Subcutaneous abdominal adipose tissue (tissue), 5 donors: ENCODE measurements around the gene CDC5L.

Experiments
- H3K27ac ChIP-seq: one replicate; pipeline ENCODE4 v1.7.0; 2013; ENCODE audit warnings: low read depth, mild to moderate bottlenecking, inconsistent platforms, low read length, moderate library complexity
- H3K27me3 ChIP-seq, 5 donors: one replicate each; pipeline ENCODE4 v1.7.0; 2013; ENCODE audit warnings: low read length in 5 of 5, inconsistent platforms in 1 of 5; ENCODE audit not compliant: control insufficient read depth in 5 of 5, insufficient read depth in 4 of 5
- H3K36me3 ChIP-seq, 5 donors: one replicate each; pipeline ENCODE4 v1.7.0; 2013; ENCODE audit warnings: low read length in 5 of 5; ENCODE audit not compliant: control insufficient read depth in 5 of 5, insufficient read depth in 5 of 5
- H3K4me1 ChIP-seq, 5 donors: one replicate each; pipeline ENCODE4 v1.7.0; 2013; ENCODE audit warnings: low read length in 5 of 5, mild to moderate bottlenecking in 3 of 5, moderate library complexity in 1 of 5; ENCODE audit not compliant: control insufficient read depth in 5 of 5, insufficient read depth in 5 of 5
- H3K4me3 ChIP-seq, 5 donors: one replicate each; pipeline ENCODE4 v1.7.0; 2013; ENCODE audit warnings: low read length in 5 of 5, low read depth in 1 of 5
- H3K9ac ChIP-seq, 5 donors: one replicate each; pipeline ENCODE4 v1.7.0; 2013; ENCODE audit warnings: low read length in 5 of 5, mild to moderate bottlenecking in 4 of 5, moderate library complexity in 3 of 5
- H3K9me3 ChIP-seq, 5 donors: one replicate each; pipeline ENCODE4 v1.7.0; 2013; ENCODE audit warnings: low read length in 5 of 5; ENCODE audit not compliant: control insufficient read depth in 5 of 5
- donor health status: healthy.
- donor health status: healthy.
- donor health status: healthy.
- donor health status: healthy.
- donor health status: healthy.

The CDC5L gene

DNA sequence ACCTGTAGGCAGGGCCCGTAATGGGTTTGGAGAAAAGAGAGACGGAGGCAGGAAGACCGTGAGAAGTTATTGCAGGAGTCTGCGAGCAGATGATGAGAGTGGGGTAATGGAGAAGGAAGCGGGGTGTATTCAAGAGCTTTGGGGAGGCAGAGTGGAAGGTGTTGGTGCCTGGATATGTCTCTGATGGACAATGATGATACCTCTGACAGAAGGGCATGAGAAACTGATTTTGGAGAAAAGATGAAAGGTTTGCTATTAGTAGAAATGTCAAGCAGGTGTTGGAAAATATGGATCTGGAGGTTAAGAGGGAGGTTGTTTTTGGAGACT lies 69.4 kb downstream of the CDC5L start:
- H3K9me3 ChIP-seq = no peaks in the 10 kb centered on the region
- H3K27me3 ChIP-seq = peaks cover 0 to 4% (median 0%) of the 10 kb centered on the region in 5 donors
- H3K36me3 ChIP-seq = peaks cover 0 to 7% (median 4%) of the 10 kb centered on the region in 5 donors
- peaks cover 0 to 15% (median 5%) of the 10 kb centered on the region in 5 donors for H3K4me1 ChIP-seq
- H3K9ac ChIP-seq = no peak overlapping the region
- H3K4me3 ChIP-seq = no peak overlapping the region
- H3K27ac ChIP-seq = no peak overlapping the region

DNA sequence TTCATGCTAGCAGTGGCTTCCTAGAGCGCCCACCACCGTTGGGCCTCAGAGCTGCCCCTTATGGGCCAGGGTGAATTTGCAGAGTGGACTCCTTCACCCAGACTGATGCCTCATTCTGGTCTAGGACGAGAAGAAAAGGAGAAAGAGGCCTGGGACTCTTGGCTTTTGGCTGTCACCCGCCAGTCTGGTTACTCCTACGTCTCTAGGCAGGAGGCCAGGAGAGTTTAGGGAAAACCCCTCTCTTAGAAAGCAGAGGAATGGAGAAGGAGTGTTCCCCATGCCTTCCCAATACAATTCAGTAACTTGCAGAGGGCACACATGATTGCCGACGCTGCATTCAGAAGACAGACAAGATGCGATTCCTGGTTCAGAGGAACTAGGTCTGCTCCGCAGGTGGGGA lies 70.1 kb downstream of the CDC5L start:
- Histone ChIP-seq H3K9me3 (no peaks in the 10 kb centered on the region), H3K4me3 (no peak overlapping the region), H3K27me3 (peaks cover 0 to 4% (median 0%) of the 10 kb centered on the region in 5 donors), H3K9ac (no peak overlapping the region), H3K27ac (no peak overlapping the region), H3K4me1 (peaks cover 0 to 8% (median 4%) of the 10 kb centered on the region in 5 donors), H3K36me3 (peaks cover 0 to 4% (median 3%) of the 10 kb centered on the region in 5 donors)

DNA sequence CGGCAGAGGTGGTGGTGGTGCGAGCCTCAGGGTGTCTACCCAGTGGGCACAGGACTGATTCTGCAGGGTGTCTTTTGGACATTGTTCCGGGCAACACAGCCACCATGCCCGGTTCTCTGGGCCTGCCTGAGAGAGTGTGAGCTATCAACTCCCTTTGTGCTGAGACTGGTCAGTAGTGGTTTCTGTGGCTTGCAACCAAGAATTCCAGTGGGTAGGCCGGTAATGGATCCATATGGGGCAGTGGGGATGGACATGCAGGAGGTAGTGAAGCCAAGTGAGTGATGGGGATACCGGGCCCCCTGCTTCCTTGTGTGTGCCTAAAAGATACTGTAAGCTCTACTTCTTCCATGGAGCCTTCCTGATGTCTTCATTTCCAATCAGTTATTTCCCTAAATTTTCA lies 71.0 kb downstream of the CDC5L start:
- H3K4me3 ChIP-seq = no peak overlapping the region
- peaks cover 0 to 4% (median 0%) of the 10 kb centered on the region in 5 donors for H3K27me3 ChIP-seq
- peaks cover 0 to 3% (median 0%) of the 10 kb centered on the region in 5 donors for H3K36me3 ChIP-seq
- H3K27ac ChIP-seq = no peak overlapping the region
- H3K4me1 ChIP-seq = peaks cover 0 to 8% (median 4%) of the 10 kb centered on the region in 5 donors
- H3K9ac ChIP-seq = no peak overlapping the region
- no peaks in the 10 kb centered on the region for H3K9me3 ChIP-seq

GRCh38 chr6:44462335-44462734 lies 74.8 kb downstream of the CDC5L start:
- H3K4me3 ChIP-seq = no peak overlapping the region
- H3K27ac ChIP-seq = no peak overlapping the region
- no peak overlapping the region for H3K9ac ChIP-seq
- peaks cover 0 to 15% (median 14%) of the 10 kb centered on the region in 5 donors for H3K4me1 ChIP-seq
- H3K27me3 ChIP-seq = peaks cover 0 to 4% (median 0%) of the 10 kb centered on the region in 5 donors
- no peaks in the 10 kb centered on the region for H3K36me3 ChIP-seq
- H3K9me3 ChIP-seq = no peaks in the 10 kb centered on the region

- no peaks in the 10 kb centered on the region for H3K9me3 ChIP-seq
- no peak overlapping the region for H3K9ac ChIP-seq
- peaks cover 0 to 15% (median 14%) of the 10 kb centered on the region in 5 donors for H3K4me1 ChIP-seq
- no peak overlapping the region for H3K27ac ChIP-seq
- no peak overlapping the region for H3K4me3 ChIP-seq
- H3K36me3 ChIP-seq = no peaks in the 10 kb centered on the region
- H3K27me3 ChIP-seq = no peaks in the 10 kb centered on the region
These were observed 75.6 kb downstream of the CDC5L start for GRCh38 chr6:44462797-44463727.

GRCh38 chr6:44463728-44464450 lies 76.4 kb downstream of the CDC5L start:
- H3K9ac ChIP-seq = no peak overlapping the region
- no peaks in the 10 kb centered on the region for H3K27me3 ChIP-seq
- H3K27ac ChIP-seq = no peak overlapping the region
- H3K9me3 ChIP-seq = no peaks in the 10 kb centered on the region
- no peaks in the 10 kb centered on the region for H3K36me3 ChIP-seq
- peaks cover 0 to 15% (median 14%) of the 10 kb centered on the region in 5 donors for H3K4me1 ChIP-seq
- H3K4me3 ChIP-seq = no peak overlapping the region

DNA sequence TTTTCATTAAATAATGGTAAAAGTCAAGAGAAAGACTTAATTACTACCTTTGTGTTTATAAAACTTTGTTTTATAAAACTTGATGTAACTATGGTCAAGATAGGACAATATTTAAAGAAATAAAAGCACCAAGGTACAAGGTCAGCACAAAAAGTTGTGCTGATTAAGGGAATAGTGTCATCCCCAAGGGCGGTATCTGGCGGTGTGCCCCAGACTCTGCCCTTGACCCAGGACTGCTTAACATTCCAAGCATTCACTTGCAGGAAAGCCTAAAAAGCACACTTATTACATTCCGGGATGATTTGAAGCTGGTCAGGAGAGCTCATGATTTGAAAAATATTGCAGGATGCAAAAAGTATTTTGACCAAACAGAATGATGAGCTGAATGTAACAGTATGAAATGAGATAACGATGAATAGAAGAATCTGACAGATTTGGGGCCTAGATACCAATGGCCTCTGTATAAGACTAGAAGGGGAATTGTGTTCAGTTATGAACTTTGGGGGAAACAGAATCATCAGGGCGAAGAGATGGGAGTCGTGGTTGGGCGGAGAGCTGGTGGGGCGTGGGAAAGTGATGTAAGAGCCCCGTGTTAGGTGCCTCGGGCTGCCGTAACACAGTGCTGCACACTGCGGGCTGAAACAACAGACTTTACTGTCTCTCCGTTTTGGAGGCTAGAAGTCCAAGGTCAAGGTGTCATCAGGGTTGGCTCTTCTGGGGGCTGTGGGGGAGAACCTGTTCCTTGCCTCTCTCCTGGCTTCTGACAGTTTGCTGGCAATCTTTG lies 77.2 kb downstream of the CDC5L start:
- Histone ChIP-seq H3K27me3 (no peaks in the 10 kb centered on the region), H3K27ac (no peak overlapping the region), H3K9me3 (no peaks in the 10 kb centered on the region), H3K4me1 (peaks cover 0 to 15% (median 14%) of the 10 kb centered on the region in 5 donors), H3K36me3 (no peaks in the 10 kb centered on the region), H3K4me3 (no peak overlapping the region), H3K9ac (no peak overlapping the region)

- H3K9me3 ChIP-seq = no peaks in the 10 kb centered on the region
These were observed 79.4 kb downstream of the CDC5L start for GRCh38 chr6:44466955-44467354.

GRCh38 chr6:44468835-44469234 lies 81.3 kb downstream of the CDC5L start:
- Histone ChIP-seq H3K27ac (no peak overlapping the region), H3K4me1 (peaks cover 0 to 18% (median 14%) of the 10 kb centered on the region in 5 donors), H3K9ac (no peak overlapping the region), H3K27me3 (peaks cover 0 to 1% (median 0%) of the 10 kb centered on the region in 5 donors), H3K9me3 (no peaks in the 10 kb centered on the region), H3K4me3 (no peak overlapping the region), H3K36me3 (no peaks in the 10 kb centered on the region)

More at GRCh38 chr6:44466955-44467354, 79.4 kb downstream of the CDC5L start:
- Histone ChIP-seq H3K27me3 (no peaks in the 10 kb centered on the region), H3K27ac (no peak overlapping the region), H3K4me3 (no peak overlapping the region), H3K9ac (no peak overlapping the region), H3K36me3 (no peaks in the 10 kb centered on the region), H3K4me1 (peaks cover 0 to 15% (median 14%) of the 10 kb centered on the region in 5 donors)
